ENCODE data around the gene ACTL7B. TPM values are rescaled to one million over a fixed set of nuclear protein-coding genes. Genes with fewer than 3 reads are reported as not detected.

The ACTL7B gene
- total RNA-seq, 4 donors from 2014 or later: not detected

GRCh38 chr9:108869092-108869725 is 13.4 kb upstream of the ACTL7B start:
- H3K4me3 ChIP-seq: no peak overlapping the region
- peaks cover 28 to 68% (median 57%) of the 10 kb centered on the region in 4 donors for H3K36me3 ChIP-seq
- intact Hi-C loops (cut with DNase I): no loop called here
- TF ChIP-seq CTCF (IDR thresholded peaks at IDR 0.05) (no peak), EP300 (IDR thresholded peaks at IDR 0.05) (no peak), POLR2A (IDR thresholded peaks at IDR 0.05; ENCODE audit: low read depth) (no peak), POLR2AphosphoS5 (IDR thresholded peaks at IDR 0.05) (no peak)
- WGBS: 92% methylated on average over 3 of the region's 3 CpGs
- H3K27me3 ChIP-seq: no peaks in the 10 kb centered on the region
- DNase-seq (ENCODE audit: extremely low spot score): no peak
- peaks cover 0 to 5% (median 0%) of the 10 kb centered on the region in 4 donors for H3K4me1 ChIP-seq
- no peaks in the 10 kb centered on the region for H3K9me3 ChIP-seq
- no peak overlapping the region for H3K27ac ChIP-seq (replicated peaks in 1 of 4)

- Histone ChIP-seq H3K9me3 (no peaks in the 10 kb centered on the region), H3K27me3 (no peaks in the 10 kb centered on the region), H3K4me1 (peaks cover 0 to 5% (median 0%) of the 10 kb centered on the region in 4 donors), H3K4me3 (no peak overlapping the region), H3K36me3 (peaks cover 14 to 54% (median 45%) of the 10 kb centered on the region in 4 donors), H3K27ac (replicated peaks in 1 of 4) (no peak overlapping the region)
- intact Hi-C loops (cut with DNase I): no loop called here
- TF ChIP-seq POLR2AphosphoS5 (IDR thresholded peaks at IDR 0.05) (no peak), CTCF (IDR thresholded peaks at IDR 0.05) (no peak), POLR2A (IDR thresholded peaks at IDR 0.05; ENCODE audit: low read depth) (no peak), EP300 (IDR thresholded peaks at IDR 0.05) (no peak)
- WGBS: 89% methylated on average over 4 of the region's 4 CpGs
- DNase-seq (ENCODE audit: extremely low spot score): no peak
These were observed 12.0 kb upstream of the ACTL7B start for GRCh38 chr9:108867829-108868228.

- H3K4me3 ChIP-seq: no peak overlapping the region
- H3K4me1 ChIP-seq: peaks cover 0 to 5% (median 0%) of the 10 kb centered on the region in 4 donors
- no peak for DNase-seq (ENCODE audit: extremely low spot score)
- intact Hi-C loops (cut with DNase I): no loop called here
- no peaks in the 10 kb centered on the region for H3K9me3 ChIP-seq
- peaks cover 13 to 47% (median 43%) of the 10 kb centered on the region in 4 donors for H3K36me3 ChIP-seq
- no peaks in the 10 kb centered on the region for H3K27me3 ChIP-seq
- no peak overlapping the region for H3K27ac ChIP-seq (replicated peaks in 1 of 4)
- TF ChIP-seq POLR2AphosphoS5 (IDR thresholded peaks at IDR 0.05) (no peak), CTCF (IDR thresholded peaks at IDR 0.05) (no peak), EP300 (IDR thresholded peaks at IDR 0.05) (no peak), POLR2A (IDR thresholded peaks at IDR 0.05; ENCODE audit: low read depth) (no peak)
These were observed 11.3 kb upstream of the ACTL7B start for GRCh38 chr9:108867116-108867515.

GRCh38 chr9:108866001-108866420 is 10.2 kb upstream of the ACTL7B start:
- TF ChIP-seq CTCF (IDR thresholded peaks at IDR 0.05) (no peak), POLR2AphosphoS5 (IDR thresholded peaks at IDR 0.05) (no peak), EP300 (IDR thresholded peaks at IDR 0.05) (no peak), POLR2A (IDR thresholded peaks at IDR 0.05; ENCODE audit: low read depth) (no peak)
- WGBS: 96% methylated on average over 2 of the region's 2 CpGs
- DNase-seq (ENCODE audit: extremely low spot score): no peak

More at GRCh38 chr9:108866001-108866420, 10.2 kb upstream of the ACTL7B start:
- Histone ChIP-seq H3K9me3 (no peaks in the 10 kb centered on the region), H3K27me3 (no peaks in the 10 kb centered on the region), H3K27ac (replicated peaks in 1 of 4) (no peak overlapping the region), H3K4me1 (peaks cover 0 to 5% (median 0%) of the 10 kb centered on the region in 4 donors), H3K36me3 (peaks cover 8 to 36% (median 32%) of the 10 kb centered on the region in 4 donors), H3K4me3 (no peak overlapping the region)
- intact Hi-C loops (cut with DNase I): no loop called here
